NCI-H1048 (cell line): Measurements from ENCODE around the gene ORC1.

Experiments used
- DNase-seq: peaks from one replicate; lab custom pipeline; 2025; lab: John Stamatoyannopoulos, UW

The ORC1 gene

DNA sequence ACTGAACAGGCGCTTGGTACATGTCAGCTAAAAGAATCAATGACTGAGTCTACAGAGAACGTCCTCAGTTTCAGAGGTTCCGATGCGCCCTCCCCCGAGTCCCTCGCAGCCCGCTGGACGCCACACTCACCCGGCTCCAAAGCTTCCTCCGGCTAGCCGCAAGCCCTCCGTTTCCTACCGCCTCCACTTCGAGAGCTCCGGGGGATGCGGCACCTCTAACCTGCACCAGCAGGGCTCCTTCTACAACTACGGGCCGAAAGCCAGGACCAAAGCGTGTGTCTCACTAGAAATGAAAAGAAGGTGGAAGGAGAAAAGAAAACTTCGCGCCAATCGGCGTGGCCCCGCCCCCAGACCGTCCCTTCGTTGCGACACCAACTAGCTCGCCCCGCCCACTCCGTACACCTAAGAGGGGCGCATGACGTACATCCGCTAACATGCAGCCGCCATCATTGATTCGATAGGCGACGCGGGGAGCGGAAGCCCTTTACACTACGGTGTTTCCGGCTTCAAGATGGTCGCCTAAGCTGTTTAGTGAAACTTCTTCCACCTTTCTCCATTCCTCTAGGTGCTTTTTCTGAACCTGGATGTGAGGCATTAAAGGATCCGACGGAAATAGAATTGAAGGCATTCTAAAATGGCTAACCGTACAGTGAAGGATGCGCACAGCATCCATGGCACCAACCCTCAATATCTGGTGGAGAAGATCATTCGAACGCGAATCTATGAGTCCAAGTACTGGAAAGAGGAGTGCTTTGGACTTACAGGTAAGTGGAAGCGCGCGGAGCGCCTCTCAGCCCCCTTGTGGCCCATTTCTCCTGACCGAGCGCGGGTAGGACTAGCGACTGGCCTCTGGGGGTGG is at the start of gene ORC1, which contains the start of gene PRPF38A:
TSS of gene ORC1 (minus strand) at position 308 of the 859 bp plus-strand sequence. CDS start 2,200 bp downstream, outside the sequence.
TSS of gene PRPF38A (plus strand) at position 487 of the 859 bp plus-strand sequence. CDS start at position 635, 148 bp downstream.
- peak; percentile 99 for DNase-seq

DNA sequence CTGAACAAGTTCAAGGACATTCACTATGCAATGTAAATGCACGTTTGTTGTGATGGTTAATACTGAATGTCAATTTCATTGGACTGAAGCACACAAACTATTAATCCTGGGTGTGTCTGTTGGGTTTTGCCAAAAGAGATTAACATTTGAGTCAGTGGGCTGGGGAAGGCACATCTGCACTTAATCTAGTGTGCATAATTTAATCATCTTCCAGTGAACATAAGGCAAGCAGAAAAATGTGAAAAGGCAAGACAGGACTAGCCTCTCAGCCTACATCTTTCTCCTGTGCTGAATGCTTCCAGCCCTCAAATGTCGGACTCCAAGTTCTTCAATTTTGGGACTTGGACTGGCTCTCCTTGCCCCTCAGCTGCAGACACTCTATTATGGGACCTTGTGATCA is 40.2 kb upstream of the ORC1 start:
- no peak for DNase-seq

DNA sequence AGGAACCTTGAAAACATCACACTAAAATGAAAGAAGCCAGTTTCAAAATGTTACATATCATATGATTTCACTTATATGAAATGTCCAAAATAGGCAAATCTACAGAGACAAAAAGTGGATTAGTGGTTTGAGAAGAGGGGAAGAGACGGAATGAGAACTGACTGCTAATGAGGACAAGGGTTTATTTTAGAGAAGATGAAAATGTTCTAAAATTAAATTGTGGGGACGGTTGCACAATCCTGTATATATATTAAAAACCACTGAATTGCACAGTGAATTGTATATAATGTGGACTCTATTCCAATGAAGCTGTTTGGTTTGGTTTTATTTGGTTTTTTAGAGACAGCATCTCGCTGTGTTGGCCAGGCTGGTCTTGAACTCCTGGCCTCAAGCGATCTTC is 35.8 kb upstream of the ORC1 start:
- no peak for DNase-seq

DNA sequence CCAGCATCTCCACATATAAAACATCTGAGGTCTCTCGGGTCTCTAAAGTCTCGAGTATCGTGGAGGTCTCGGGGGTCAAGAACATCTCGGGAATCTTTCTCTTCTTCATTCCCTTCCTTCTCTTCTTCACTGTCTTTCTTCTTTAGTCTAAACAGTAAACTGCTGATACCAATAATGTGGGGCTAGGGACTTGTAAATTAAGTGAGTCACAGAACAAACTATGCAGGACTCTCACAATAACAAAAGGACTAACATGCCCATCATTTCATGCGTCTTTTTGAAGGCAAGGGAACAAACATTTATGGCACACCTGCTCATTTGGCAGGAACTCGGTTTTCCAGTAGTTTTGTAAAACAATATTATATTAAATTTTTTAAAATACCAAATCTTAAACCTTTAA is 32.6 kb upstream of the ORC1 start:
- DNase-seq = no peak

DNA sequence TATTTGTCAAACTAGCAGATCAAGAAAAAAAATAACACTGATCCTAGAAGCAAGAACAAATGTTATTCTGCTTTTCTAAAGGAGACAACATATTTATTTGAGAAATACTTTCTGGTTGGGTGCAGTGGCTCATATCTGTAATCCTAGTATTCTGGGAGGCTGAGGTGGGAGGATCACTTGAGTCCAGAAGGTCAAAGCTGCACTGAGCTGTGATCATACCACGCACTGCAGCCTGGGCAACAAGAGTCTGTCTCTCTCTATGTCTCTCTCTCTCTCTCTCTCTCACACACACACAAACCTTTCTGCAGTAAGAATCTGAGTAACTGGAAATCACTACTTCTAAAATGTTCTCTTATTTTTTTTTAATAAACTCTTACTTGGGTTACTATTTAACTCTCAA is 31.4 kb upstream of the ORC1 start:
- no peak for DNase-seq

DNA sequence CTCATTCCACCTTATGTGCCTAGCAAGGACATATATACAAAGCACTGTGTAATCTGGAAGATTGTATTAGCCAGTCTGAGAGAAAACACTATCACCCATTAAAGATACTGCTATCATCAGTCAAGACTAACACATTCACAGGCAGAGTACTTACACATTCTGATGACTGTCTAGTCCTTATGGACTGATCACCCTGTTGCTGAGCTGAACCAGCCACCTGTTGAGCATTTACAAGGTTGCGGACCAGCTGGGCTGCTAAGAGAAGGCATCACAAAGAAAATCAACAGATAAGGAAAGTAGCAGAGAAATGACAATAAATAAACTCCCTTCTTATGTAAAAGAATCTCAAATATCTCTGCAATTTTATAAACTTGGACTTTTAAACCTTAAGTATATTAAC is 31.0 kb upstream of the ORC1 start:
- no peak for DNase-seq

DNA sequence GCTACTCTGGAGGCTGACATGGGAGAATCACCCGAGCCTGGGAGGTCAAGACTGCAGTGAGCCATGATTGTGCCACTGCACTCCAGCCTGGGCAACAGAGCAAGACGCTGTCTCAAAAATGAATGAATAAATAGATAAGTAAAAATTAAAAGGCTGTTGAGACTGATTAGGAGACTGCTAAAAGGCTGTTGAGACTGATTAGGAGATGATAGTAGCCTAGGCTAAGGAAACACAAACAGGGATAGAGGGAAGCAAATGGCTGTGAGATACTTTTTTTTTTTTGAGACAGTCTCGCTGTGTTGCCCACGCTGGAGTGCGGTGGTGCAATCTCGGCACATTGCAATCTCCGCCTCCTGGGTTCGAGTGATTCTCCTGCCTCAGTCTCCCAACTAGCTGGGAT is 28.6 kb upstream of the ORC1 start:
- DNase-seq = no peak

DNA sequence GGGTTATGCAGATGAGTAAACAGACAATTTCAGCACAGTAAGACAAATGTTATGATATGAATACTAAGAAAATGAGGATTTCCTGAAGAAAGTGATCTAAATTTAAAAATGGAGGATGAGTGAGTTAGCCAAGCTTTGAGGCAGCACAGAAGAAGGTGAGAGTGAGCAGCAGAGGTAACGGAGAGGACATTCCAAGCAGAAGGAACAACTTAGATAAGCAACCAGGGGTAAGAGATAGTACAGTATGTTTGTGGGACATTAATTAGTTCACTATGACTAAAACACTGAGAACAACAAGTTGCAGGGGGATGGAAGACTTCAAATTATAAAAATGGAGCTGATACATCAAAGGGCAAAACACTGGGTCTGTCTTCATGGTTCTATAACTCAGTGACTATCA is 22.9 kb upstream of the ORC1 start:
- DNase-seq = no peak

DNA sequence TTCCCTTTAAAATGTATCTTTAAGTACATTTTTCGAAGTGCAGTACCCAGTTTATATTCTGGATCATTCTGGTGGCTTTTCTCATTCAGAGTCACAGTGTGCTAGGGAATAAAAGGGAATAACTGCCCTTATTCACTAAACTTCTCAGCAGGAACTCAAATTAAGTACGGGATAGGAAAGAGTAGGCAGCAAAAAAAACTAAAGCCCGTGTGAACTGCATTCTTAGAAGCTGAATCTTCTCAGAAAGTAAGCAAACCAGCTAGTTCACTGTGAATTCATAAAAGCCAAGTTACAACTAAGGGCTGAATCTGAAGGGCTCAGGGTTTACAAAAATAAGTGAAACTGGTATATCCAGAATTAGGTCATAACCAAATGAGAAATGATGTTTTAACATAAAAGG is 22.1 kb upstream of the ORC1 start:
- DNase-seq = no peak

DNA sequence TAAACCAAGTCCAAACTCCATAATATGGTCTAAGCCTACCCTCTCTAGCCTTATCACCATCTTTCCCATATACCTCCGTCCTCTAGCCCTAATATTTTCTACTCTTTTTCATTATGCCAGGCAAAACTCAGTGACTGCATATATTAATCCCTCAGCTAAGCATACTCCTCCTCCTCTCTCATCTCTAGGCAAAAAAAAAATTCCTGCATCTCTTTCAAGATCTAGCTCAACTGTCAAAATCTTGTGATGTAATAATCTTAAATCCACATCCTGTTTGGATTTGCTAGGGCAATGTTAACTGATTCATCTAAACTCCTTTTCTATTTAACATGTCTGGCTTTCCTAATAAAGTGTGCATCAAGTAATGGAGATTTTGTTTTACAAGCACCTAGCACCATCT is 20.6 kb upstream of the ORC1 start:
- DNase-seq = no peak

DNA sequence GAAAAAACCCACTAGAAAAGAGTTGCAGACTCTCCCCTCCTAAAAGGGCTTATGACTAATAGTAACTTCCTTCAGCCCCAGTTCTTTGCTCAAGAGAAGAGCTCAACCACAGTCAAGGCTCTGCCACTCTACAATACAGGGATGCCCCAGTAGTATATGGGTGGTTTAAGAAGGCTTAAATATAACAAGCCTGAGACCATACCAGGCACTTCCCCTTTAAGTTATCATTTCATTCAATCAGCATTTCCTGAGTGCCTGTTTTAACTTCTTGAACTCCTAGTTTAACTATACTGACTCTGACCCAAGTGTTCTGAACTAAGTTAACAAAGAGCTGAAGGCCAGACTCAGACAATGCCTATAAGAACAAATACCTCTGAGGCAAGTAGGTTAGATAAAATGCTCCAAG is 20.0 kb upstream of the ORC1 start:
- DNase-seq = no peak

DNA sequence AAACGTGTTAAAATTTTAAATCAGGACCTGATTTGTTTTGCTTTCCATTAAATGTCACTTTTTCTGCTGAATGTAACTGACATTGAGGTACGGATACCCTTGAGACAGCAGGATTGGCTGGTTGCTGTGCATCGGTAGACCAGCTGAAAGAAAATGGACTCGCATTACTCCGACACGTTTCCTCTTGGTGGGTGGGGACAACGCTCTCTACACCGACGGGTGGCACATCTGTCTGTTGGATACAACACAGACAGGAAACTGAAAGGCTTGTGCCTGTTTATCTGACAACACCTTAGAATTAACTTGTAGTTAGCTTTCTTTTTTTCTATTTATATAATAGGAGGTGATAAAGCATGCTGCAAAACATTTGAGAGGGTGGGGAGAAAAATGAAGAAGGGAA is 19.5 kb upstream of the ORC1 start:
- DNase-seq = no peak

DNA sequence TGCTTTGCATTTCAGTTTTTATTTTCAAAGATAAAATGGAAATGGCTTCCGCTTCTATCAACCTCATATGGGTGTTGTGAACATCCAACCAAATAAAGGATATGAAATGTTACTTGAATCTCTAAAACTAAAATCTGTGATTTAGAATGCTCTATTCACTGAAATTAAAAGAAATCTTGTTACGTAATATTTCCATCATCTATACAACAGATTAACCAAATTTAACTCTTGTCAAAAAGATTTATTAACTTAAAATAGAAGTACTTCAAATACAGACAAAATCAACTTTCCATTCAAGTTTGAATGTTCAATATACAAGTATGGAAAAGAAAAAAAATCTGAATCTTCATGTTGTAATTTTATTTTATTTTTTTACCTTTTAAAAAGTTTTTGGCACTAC is 18.8 kb upstream of the ORC1 start:
- DNase-seq = no peak

DNA sequence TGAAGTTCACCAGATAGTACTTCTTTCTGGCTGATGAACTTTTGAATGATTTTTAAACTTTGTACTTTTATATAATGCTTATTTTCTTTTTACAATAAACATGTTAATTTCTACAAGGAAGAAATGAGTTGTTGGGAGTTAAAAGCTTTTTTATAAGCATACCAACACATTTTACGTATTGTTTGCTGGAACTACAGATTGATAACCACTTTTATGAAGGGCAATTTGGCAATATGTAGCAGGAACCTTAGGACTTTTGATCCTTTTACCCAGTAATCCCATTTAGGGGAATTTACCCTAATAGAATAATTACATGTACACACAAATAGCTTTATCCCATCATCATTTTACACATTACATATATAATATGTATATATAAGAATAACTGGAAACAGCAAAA is 16.5 kb upstream of the ORC1 start:
- DNase-seq = no peak

DNA sequence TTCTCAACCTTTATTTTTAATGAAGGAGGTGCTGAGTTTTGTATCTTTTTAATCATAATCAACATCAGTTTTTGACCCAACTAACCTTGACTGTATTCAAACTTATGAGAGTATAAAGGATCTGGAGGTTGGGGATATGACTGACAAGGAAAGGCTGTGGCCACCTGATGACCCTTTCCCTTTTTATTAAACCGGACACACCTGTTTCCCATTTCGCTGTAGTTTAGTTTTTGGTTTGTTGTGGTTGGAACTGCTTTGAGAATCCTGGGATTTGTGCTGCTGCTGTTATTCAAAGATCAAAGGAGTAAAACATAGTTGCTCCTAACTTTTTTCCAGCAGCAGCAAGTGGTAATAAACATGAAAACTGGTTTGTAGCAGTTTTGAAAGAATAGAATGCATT is 12.6 kb upstream of the ORC1 start:
- DNase-seq = no peak

DNA sequence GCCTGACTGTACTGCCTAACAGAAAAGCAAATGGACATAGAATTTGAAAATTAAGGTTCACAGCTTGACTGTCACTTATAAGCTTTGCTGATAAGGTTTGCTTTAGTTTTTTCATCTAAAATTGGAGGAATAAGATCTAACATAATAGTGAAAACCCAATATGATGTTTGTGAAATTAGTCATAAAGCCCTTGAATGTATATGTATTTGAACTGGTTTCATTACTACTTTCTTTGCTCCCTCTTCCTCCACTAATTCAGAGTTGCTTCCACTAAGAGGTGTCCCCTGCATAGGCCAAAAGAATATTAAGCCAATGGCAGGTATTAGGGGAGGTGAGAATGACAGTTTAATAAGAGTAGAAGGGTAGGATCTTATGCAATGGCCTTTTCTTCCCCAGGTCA is 10.7 kb upstream of the ORC1 start:
- no peak for DNase-seq

DNA sequence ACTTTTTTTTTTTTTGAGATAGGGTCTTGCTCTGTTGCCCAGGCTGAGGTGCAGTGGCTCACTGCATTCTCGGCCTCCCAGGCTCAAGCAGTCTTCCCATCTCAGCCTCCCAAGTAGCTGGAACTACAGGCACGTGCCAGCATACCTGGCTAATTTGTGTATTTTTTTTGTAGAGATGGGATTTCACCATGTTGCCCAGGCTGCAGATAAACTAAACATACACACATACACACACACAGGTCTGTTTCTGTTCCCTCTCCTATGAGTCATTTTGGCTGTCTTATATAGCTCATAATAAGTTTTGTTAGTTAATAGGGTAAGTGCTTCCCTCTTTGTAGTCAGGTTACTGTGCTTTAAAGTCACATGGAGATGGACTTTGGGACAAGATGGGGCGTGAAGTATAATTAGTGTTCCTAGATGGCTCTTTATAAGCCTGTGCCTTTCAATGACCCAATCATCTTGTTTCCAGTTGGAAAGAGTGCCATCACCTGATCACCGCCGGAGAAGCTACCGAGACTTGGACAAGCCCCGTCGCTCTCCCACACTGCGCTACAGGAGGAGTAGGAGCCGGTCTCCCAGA is 9.3 kb upstream of the ORC1 start:
- no peak for DNase-seq

DNA sequence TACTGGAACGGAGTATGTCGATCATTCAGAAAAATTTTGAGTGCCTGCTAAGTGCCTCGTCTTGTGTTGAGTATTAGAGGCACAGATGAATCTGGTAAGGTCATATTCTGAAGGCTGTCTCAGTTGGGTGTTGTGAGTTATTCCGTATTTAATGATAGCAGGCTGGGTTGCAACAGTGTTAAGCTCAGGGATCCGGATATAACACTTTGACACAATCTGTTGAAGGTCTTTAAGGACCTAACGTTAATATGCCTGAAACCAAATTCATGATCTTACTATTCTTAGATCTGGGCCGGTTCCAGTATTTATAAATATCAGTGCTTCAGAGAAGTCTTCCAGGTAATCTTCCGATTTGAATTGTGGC is 734 bp upstream of the ORC1 start:
- no peak for DNase-seq

DNA sequence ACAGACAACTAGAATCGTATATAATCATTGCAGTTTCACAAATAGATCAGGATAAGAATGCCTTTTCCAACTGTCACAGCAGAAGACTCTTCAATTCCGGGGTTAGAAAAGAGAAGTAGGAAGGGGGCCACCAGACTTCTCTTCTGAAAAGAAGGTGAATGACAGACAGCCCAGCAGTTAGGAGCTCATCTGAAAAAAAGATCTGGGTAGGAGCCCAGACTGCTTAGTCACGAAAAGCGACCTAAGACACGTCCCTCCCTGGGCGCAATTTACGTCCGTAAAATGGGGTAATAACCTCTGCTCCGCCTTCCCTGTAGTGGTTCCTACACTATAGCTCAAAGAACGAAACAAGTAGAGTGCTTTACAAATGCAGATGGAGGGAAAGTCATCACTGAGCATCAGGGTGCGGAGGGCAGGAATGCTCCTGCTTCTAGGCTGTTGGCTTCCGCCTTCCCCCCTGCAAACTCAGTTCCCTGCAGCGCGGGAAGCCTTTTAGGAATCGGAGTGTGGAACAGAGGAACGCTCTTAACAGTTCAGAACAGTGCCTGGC is 582 bp downstream of the ORC1 start:
- no peak for DNase-seq

DNA sequence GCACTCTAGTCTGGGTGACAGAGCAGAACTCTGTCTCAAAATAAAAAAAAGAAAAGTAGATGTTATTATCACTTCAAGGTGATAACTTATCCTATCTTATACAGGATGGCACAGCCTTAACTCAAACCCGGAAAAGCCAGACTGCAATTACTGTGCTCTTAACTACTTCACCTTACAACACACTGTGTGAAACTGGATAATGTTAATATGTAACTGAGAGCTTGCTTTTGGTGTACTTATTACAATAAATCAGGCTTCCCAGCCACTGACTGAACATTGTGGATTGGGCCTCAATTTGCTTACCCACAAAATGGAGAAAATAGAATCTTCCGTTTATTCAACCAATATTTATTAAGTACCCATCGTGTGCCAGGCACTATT is 1.4 kb downstream of the ORC1 start:
- no peak for DNase-seq

DNA sequence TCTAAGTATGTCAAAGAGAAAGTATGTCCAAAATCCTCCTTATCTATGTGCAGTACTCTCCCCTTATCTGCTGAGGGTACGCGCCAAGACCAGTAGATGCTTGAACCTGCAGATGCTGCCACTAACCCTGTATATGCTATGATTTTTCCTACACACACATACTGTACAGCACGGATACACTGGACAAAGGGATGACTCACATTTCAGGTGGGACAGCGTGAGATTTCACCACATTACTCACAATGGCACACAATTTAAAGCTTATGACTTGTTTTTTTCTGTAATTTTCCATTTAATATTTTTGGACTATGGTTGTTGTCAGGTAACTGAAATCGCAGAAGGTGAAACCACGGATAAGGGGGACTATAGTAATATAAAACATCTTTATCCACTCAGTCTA is 4.1 kb downstream of the ORC1 start:
- DNase-seq = no peak

DNA sequence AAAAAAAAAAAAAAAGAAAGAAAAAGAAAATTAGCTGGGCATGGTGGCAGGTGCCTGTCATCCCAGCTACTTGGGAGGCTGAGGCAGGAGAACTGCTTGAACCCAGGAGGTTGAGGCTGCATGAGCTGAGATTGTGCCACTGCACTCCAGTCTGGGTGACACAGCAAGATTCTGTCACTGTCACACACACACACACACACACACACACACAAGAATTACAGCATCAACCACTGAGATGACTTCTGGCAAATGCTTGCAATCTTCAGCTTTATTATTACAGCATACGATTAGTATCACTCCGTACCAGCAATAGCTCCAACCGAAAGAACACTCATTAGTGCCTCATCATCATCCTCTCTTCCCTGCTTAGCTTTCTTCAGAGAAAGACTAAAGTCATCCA is 4.6 kb downstream of the ORC1 start:
- DNase-seq = no peak

DNA sequence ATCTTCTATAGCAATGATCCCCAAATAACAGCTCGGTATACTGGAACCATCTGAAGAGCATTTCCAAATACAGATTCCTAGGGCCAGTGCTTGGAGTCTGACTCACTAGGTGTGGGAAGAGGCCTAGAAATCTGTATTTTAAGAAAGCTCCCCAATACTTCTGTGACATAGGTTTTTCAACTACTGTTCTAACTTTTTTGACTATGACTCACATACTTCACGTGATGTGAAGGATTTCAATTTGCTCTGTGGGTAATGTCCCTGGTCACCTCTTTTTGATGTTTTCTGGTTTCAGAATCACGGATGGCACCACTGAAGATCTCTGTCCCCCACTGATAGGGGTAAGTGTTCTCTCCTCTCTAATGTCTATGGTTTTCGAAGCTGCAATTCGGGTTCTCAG is 11.0 kb downstream of the ORC1 start:
- no peak for DNase-seq

DNA sequence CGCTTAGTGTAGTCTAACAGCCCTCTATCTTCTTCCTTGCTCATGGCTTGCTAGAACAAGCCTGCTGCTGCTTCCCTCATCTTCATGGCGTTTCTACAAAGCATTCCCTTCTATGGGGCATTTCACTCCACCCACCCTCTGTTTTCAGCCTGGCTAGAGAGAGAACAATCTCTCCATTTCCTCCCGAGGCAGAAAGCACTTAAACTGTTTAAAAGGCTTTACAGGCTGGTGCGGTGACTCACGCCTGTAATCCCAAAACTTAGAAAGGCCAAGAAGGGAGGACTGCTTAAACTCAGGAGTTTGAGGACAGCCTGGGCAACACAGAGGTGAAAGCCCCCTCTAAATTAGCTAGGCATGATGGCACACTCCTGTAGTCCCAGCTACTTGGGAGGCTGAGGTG is 17.8 kb downstream of the ORC1 start:
- DNase-seq = no peak
